Kidney (tissue), 14 donors: ENCODE measurements around the gene GPRC5B. TPM values are rescaled to one million over a fixed set of nuclear protein-coding genes. Genes with fewer than 3 reads are reported as not detected.

Source experiments
- DNase-seq, 5 donors: peaks; one replicate each; pipeline ENCODE4 v3.0.0-alpha.2; 2013 to 2020
- FAIRE-seq: peaks from 2 replicates; lab custom pipeline; 2012; peaks lifted over from hg19 to GRCh38; lab: Jason Lieb, UNC
- H3K27ac ChIP-seq, 2 donors: one replicate each; pipeline ENCODE4 v1.7.0; 2013; ENCODE audit warnings: low read depth in 2 of 2, low read length in 2 of 2, inconsistent platforms in 1 of 2
- H3K27me3 ChIP-seq: one replicate; pipeline ENCODE4 v1.7.1; 2013; ENCODE audit warnings: low read length, inconsistent platforms; ENCODE audit not compliant: control insufficient read depth, insufficient read depth
- H3K36me3 ChIP-seq, 3 donors: one replicate each; pipeline versions ENCODE4 v1.7.0 to v1.7.1; 2013; ENCODE audit warnings: low read length in 3 of 3, control low read depth in 1 of 3, inconsistent platforms in 1 of 3; ENCODE audit not compliant: insufficient read depth in 3 of 3, control insufficient read depth in 2 of 3
- H3K4me1 ChIP-seq, 3 donors: one replicate each; pipeline versions ENCODE4 v1.7.0 to v1.7.1; 2013; ENCODE audit warnings: low read length in 3 of 3, inconsistent platforms in 1 of 3, low read depth in 1 of 3; ENCODE audit not compliant: control insufficient read depth in 2 of 3, insufficient read depth in 2 of 3
- H3K4me3 ChIP-seq, 3 donors: one replicate each; pipeline versions ENCODE4 v1.7.0 to v1.8.1; 2013; ENCODE audit warnings: low read length in 3 of 3, control low read depth in 1 of 3, inconsistent platforms in 1 of 3
- H3K9ac ChIP-seq, 3 donors: one replicate each; pipeline versions ENCODE4 v1.7.0 to v1.7.1; 2013; ENCODE audit warnings: low read length in 3 of 3, control low read depth in 1 of 3, inconsistent platforms in 1 of 3
- H3K9me3 ChIP-seq, 3 donors: one replicate each; pipeline versions ENCODE4 v1.7.0 to v1.7.1; 2013; ENCODE audit warnings: low read length in 3 of 3, control low read depth in 1 of 3, inconsistent platforms in 1 of 3; ENCODE audit not compliant: control insufficient read depth in 2 of 3, insufficient read depth in 1 of 3
- CTCF ChIP-seq: IDR thresholded peaks from 3 replicates; pipeline ENCODE4 v1.5.1; 2012; ENCODE audit warnings: mild to moderate bottlenecking, moderate library complexity, borderline replicate concordance; ENCODE audit not compliant: insufficient read depth; ENCODE audit errors: extremely low read depth
- intact Hi-C: fragments of 100-400 bp; cut with DNase I; formaldehyde crosslinking; loops from one replicate; pipeline ENCODE4 v1.11.1; 2022
- polyA plus RNA-seq: library from polyadenylated mRNA; stranded (reverse); fragments of 350-450 nt; fragmentation: Illumina TruSeq; extraction: RNeasy Lipid Tissue Mini Kit (QIAGEN cat#74804); gene quantifications from one replicate; pipeline ENCODE4 v1.2.3, GENCODE V29; 2014; ENCODE audit warnings: low read depth, low replicate concordance; ENCODE audit not compliant: insufficient read depth
- total RNA-seq: library from RNA; stranded (reverse); fragmentation: NEBNext Ultra II Directional; extraction: Animal tissue kit (Norgen Biotek cat#: 25700); gene quantifications from one replicate; pipeline ENCODE4 v1.2.1, GENCODE V29; 2021
- donor health status: control.
- donor health status: control.
- donor health status: control.
- donor health status: control.
- donor health status: control.
- donor health status: DM: yes; HTN: yes; CAD: no.
- donor health status: Normal renal cell carcinoma (clear cell type).

The GPRC5B gene
- total and polyA plus RNA-seq, 2 donors from 2014 or later: 53.1 to 66.3 TPM

GRCh38 chr16:19874851-19875546, 9.6 kb downstream of the GPRC5B start:
- Histone ChIP-seq H3K27ac (no peak overlapping the region), H3K36me3 (peaks cover 0 to 17% (median 0%) of the 10 kb centered on the region in 3 donors), H3K9ac (no peak overlapping the region), H3K9me3 (no peaks in the 10 kb centered on the region), H3K4me3 (no peak overlapping the region), H3K4me1 (peaks cover 0 to 17% (median 0%) of the 10 kb centered on the region in 3 donors), H3K27me3 (no peaks in the 10 kb centered on the region)
- FAIRE-seq (no peak), DNase-seq (no peak)
- intact Hi-C loops: no loop called here
- TF ChIP-seq CTCF: no peak

- no peak for TF ChIP-seq CTCF
- H3K9ac ChIP-seq: no peak overlapping the region
- H3K4me1 ChIP-seq: peaks cover 0 to 14% (median 0%) of the 10 kb centered on the region in 3 donors
- peaks cover 0 to 18% (median 0%) of the 10 kb centered on the region in 3 donors for H3K36me3 ChIP-seq
- H3K27me3 ChIP-seq: no peaks in the 10 kb centered on the region
- intact Hi-C loops: no loop called here
- FAIRE-seq: no peak
- H3K4me3 ChIP-seq: no peak overlapping the region
- DNase-seq: no peak
- H3K27ac ChIP-seq: no peak overlapping the region
- no peaks in the 10 kb centered on the region for H3K9me3 ChIP-seq
Observed at GRCh38 chr16:19874026-19874425, 10.6 kb downstream of the GPRC5B start.

DNA sequence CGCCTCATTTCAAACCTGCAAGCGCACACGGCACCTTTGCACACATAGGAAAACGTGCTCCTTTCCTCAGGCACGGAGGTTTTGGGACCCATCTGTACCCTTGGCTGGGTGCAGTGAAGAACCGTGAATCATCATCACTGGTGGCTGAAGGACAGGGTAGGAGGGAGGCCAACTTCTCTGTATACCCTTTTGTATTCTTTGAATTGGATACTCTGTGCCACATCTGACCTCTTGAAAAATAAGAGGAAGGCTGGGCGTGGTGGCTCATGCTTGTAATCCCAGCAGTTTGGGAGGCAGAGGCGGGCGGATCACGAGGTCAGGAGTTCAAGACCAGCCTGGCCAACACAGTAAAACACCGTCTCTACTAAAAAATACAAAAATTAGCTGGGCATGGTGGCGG, 11.7 kb downstream of the GPRC5B start:
- DNase-seq (no peak), FAIRE-seq (no peak)
- peaks cover 0 to 18% (median 0%) of the 10 kb centered on the region in 3 donors for H3K36me3 ChIP-seq
- no peaks in the 10 kb centered on the region for H3K9me3 ChIP-seq
- no peak overlapping the region for H3K4me3 ChIP-seq
- no peaks in the 10 kb centered on the region for H3K27me3 ChIP-seq
- no peak overlapping the region for H3K27ac ChIP-seq
- no peak overlapping the region for H3K9ac ChIP-seq
- peaks cover 0 to 13% (median 0%) of the 10 kb centered on the region in 3 donors for H3K4me1 ChIP-seq
- intact Hi-C loops: no loop called here
- no peak for TF ChIP-seq CTCF
